Neural progenitor cell (in vitro differentiated cells): Measurements from ENCODE around the gene SPOCK1.
"Not testable (repeated sequence)": the region's sequence is repeated elsewhere in the genome, so short reads cannot be mapped to it uniquely, and the experiment has no call there.

ENCODE experiments used
- EZH2 ChIP-seq: fragments of 200-600 bp; sonication (generic); IDR thresholded peaks from 2 replicates; pipeline ENCODE4 v1.6.1; 2017; ENCODE audit warnings: antibody characterized with exemption, mild to moderate bottlenecking, moderate library complexity
- EZH2phosphoT487 ChIP-seq: fragments of 200-600 bp; sonication (generic); IDR thresholded peaks from 2 replicates; pipeline ENCODE4 v1.6.1; 2017; ENCODE audit warnings: antibody characterized with exemption
- TF ChIP-seq, protein P1 (sequence below): fragments of 200-600 bp; sonication (generic); IDR thresholded peaks from 2 replicates; pipeline ENCODE4 v1.5.1; 2017; ENCODE audit warnings: antibody characterized with exemption, mild to moderate bottlenecking

DNA sequence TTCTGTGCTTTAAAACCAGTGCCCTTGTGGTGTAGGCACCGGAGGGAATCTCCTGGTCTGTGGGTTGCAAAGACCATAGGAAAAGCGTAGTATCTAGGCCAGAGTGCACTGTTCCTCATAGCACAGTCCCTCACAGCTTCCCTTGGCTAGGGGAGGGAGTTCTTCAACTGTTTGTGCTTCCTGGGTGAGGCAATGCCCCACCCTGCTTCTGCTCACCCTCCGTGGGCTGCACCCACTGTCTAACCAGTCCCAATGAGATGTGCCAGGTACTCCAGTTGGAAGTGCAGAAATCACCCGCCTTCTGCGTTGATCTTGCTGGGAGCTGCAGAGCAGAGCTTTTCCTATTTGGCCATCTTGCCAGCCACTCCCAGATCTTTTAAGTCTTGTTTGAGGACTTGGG, 545.0 kb downstream of the SPOCK1 start:
- TF ChIP-seq, protein P1, sequence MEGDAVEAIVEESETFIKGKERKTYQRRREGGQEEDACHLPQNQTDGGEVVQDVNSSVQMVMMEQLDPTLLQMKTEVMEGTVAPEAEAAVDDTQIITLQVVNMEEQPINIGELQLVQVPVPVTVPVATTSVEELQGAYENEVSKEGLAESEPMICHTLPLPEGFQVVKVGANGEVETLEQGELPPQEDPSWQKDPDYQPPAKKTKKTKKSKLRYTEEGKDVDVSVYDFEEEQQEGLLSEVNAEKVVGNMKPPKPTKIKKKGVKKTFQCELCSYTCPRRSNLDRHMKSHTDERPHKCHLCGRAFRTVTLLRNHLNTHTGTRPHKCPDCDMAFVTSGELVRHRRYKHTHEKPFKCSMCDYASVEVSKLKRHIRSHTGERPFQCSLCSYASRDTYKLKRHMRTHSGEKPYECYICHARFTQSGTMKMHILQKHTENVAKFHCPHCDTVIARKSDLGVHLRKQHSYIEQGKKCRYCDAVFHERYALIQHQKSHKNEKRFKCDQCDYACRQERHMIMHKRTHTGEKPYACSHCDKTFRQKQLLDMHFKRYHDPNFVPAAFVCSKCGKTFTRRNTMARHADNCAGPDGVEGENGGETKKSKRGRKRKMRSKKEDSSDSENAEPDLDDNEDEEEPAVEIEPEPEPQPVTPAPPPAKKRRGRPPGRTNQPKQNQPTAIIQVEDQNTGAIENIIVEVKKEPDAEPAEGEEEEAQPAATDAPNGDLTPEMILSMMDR = not testable (repeated sequence)
- not testable (repeated sequence) for TF ChIP-seq EZH2, EZH2phosphoT487
